Keratinocyte (primary cell): ENCODE data around the gene CA12. TPM values are rescaled to one million over a fixed set of nuclear protein-coding genes. Genes with fewer than 3 reads are reported as not detected.
A peak's percentile ranks its signal among the peaks of the same experiment; 100 is the strongest.

Experiments
- DNase-seq: peaks from one replicate; pipeline ENCODE4 v3.0.0-alpha.2; 2011; ENCODE audit warnings: low read depth, missing footprints, low spot score
- FAIRE-seq: peaks from 2 replicates; lab custom pipeline; 2011; peaks lifted over from hg19 to GRCh38; lab: Jason Lieb, UNC
- H2AFZ ChIP-seq: 2 replicates; pipeline ENCODE4 v1.6.0; 2012; ENCODE audit warnings: low read length, control low read depth, inconsistent platforms; ENCODE audit not compliant: control insufficient read depth
- H3K27ac ChIP-seq: 2 replicates; pipeline ENCODE4 v1.5.1; 2011; ENCODE audit warnings: low read length; ENCODE audit not compliant: control insufficient read depth, insufficient read depth
- H3K27me3 ChIP-seq: 3 replicates; pipeline ENCODE4 v1.6.0; 2011; ENCODE audit warnings: low read length; ENCODE audit not compliant: control insufficient read depth, insufficient read depth; ENCODE audit errors: extremely low read depth
- H3K36me3 ChIP-seq, 2 experiments: 2 replicates in 1 of 2; 3 replicates in 1 of 2; pipeline ENCODE4 v1.5.1; 2011; ENCODE audit warnings: low read length in 2 of 2, mild to moderate bottlenecking in 1 of 2; ENCODE audit not compliant: control insufficient read depth in 2 of 2, insufficient read depth in 2 of 2; ENCODE audit errors: extremely low read depth in 1 of 2
- H3K4me1 ChIP-seq: 3 replicates; pipeline ENCODE4 v1.5.1; 2011; ENCODE audit warnings: low read length; ENCODE audit not compliant: control insufficient read depth, insufficient read depth; ENCODE audit errors: extremely low read depth
- H3K4me2 ChIP-seq: 3 replicates; pipeline ENCODE4 v1.6.0; 2011; ENCODE audit warnings: low read depth, low read length; ENCODE audit not compliant: control insufficient read depth, insufficient read depth; ENCODE audit errors: extremely low read depth
- H3K4me3 ChIP-seq, 3 experiments: fragments of 200-600 bp in 1 of 3; sonication (generic) in 1 of 3; 2 replicates in 2 of 3; 3 replicates in 1 of 3; pipeline ENCODE4 v1.5.1; 2011 to 2016; ENCODE audit warnings: low read length in 3 of 3, mild to moderate bottlenecking in 3 of 3, control low read depth in 2 of 3, inconsistent platforms in 1 of 3, low read depth in 1 of 3, mixed read lengths in 1 of 3, mixed run types in 1 of 3, moderate library complexity in 1 of 3; ENCODE audit not compliant: control insufficient read depth in 2 of 3, insufficient read depth in 2 of 3; ENCODE audit errors: extremely low read depth in 1 of 3
- H3K79me2 ChIP-seq: 2 replicates; pipeline ENCODE4 v1.6.0; 2012; ENCODE audit warnings: low read length; ENCODE audit not compliant: control insufficient read depth, insufficient read depth
- H3K9ac ChIP-seq: 3 replicates; pipeline ENCODE4 v1.6.0; 2011; ENCODE audit warnings: low read length; ENCODE audit not compliant: control insufficient read depth, insufficient read depth; ENCODE audit errors: extremely low read depth
- H3K9me1 ChIP-seq: 3 replicates; pipeline ENCODE4 v1.6.0; 2011; ENCODE audit warnings: low read length; ENCODE audit not compliant: control insufficient read depth, insufficient read depth; ENCODE audit errors: extremely low read depth
- H3K9me3 ChIP-seq: 2 replicates; pipeline ENCODE4 v1.5.1; 2012; ENCODE audit warnings: low read depth, low read length; ENCODE audit not compliant: control insufficient read depth
- H4K20me1 ChIP-seq: 3 replicates; pipeline ENCODE4 v1.6.0; 2011; ENCODE audit warnings: low read length; ENCODE audit not compliant: control insufficient read depth, insufficient read depth; ENCODE audit errors: extremely low read depth
- EZH2 ChIP-seq: IDR thresholded peaks from one replicate; pipeline ENCODE4 v1.6.1; 2012; ENCODE audit warnings: inconsistent platforms, mild to moderate bottlenecking, low read length, moderate library complexity
- dilution Hi-C: fragments of 300-500 bp; cut with MboI; formaldehyde crosslinking; loops from one replicate; pipeline ENCODE4 v1.7.0; 2020; ENCODE audit warnings: low sequenced_read_pairs; ENCODE audit not compliant: extremely low pct_ligation_motif_present
- polyA plus RNA-seq, 5 experiments: library from polyadenylated mRNA; depleted of rRNA in 3 of 5; stranded (reverse) in 3 of 5; stranded (forward) in 1 of 5; unstranded in 1 of 5; fragments of >200 nt; gene quantifications; 1 replicate in 1 of 5; 2 replicates in 3 of 5; 3 replicates in 1 of 5; pipeline versions ENCODE4 v1.2.1 to v1.2.3, GENCODE V29; 2011 to 2012; ENCODE audit warnings: missing spikeins in 2 of 5, low read depth in 1 of 5, low replicate concordance in 1 of 5
- TF ChIP-seq, protein P1 (sequence below), 3 experiments: IDR thresholded peaks in 1 of 3; conservative IDR thresholded peaks in 1 of 3; optimal IDR thresholded peaks in 1 of 3; 2 replicates in 2 of 3; 3 replicates in 1 of 3; pipeline versions ENCODE3 to v1.5.1; 2011; ENCODE audit warnings: low read length in 3 of 3, mild to moderate bottlenecking in 3 of 3, moderate library complexity in 2 of 3, control low read depth in 1 of 3, inconsistent platforms in 1 of 3; ENCODE audit not compliant: insufficient read depth in 2 of 3; ENCODE audit errors: extremely low read depth in 1 of 3

The CA12 gene
- polyA plus RNA-seq, 1 donor (not counting 4 experiments of a cell fraction or from before 2014, with no cell fraction given), result 158 TPM

DNA sequence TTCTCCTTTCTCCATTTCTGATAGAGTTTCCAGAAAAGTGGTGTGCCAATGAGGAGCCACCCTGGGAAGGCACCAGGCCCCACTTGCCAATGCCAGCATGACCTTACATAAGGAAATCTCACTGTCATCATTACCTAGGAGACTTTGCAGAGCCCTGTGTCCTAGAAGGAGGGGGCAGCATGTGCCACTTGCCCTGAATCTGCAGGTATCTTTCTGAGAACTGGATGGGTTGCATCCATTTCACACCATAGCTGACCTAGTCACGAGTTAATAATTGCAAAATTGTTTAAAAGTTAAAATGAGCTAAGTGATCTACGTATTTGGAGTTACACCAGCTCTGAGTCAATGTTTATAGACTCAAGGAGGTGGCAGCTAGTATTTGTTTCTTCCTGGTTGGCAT is 14.3 kb downstream of the CA12 start:
- no peaks in the 10 kb centered on the region for H3K9me3 ChIP-seq
- FAIRE-seq (peak; percentile 13), DNase-seq (no peak)
- no peaks in the 10 kb centered on the region for H3K79me2 ChIP-seq
- H3K4me2 ChIP-seq, result peak overlapping the region; percentile 17
- no peak overlapping the region for H2AFZ ChIP-seq
- dilution Hi-C loops, result no loop called here
- H3K27me3 ChIP-seq, result no peaks in the 10 kb centered on the region
- no peaks in the 10 kb centered on the region for H4K20me1 ChIP-seq
- no peaks in the 10 kb centered on the region for H3K9me1 ChIP-seq
- peaks cover 46% of the 10 kb centered on the region for H3K4me1 ChIP-seq
- peaks cover 13 to 22% of the 10 kb centered on the region in 2 experiments for H3K36me3 ChIP-seq
- peak overlapping the region; percentile 50 for H3K27ac ChIP-seq
- no peak overlapping the region for H3K4me3 ChIP-seq
- no peak overlapping the region for H3K9ac ChIP-seq
- TF ChIP-seq, protein P1, sequence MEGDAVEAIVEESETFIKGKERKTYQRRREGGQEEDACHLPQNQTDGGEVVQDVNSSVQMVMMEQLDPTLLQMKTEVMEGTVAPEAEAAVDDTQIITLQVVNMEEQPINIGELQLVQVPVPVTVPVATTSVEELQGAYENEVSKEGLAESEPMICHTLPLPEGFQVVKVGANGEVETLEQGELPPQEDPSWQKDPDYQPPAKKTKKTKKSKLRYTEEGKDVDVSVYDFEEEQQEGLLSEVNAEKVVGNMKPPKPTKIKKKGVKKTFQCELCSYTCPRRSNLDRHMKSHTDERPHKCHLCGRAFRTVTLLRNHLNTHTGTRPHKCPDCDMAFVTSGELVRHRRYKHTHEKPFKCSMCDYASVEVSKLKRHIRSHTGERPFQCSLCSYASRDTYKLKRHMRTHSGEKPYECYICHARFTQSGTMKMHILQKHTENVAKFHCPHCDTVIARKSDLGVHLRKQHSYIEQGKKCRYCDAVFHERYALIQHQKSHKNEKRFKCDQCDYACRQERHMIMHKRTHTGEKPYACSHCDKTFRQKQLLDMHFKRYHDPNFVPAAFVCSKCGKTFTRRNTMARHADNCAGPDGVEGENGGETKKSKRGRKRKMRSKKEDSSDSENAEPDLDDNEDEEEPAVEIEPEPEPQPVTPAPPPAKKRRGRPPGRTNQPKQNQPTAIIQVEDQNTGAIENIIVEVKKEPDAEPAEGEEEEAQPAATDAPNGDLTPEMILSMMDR (optimal IDR thresholded peaks at IDR 0.05 in 1 of 3, IDR thresholded peaks at IDR 0.05 in 1 of 3, conservative IDR thresholded peaks at IDR 0.05 in 1 of 3; ENCODE audit: extremely low read depth in 1 of 3, insufficient read depth in 2 of 3, low read length in 3 of 3), result no peak
- TF ChIP-seq EZH2, result no peak

GRCh38 chr15:63366451-63366850 is 15.2 kb downstream of the CA12 start:
- no peak overlapping the region for H3K27ac ChIP-seq
- no peak overlapping the region for H3K9ac ChIP-seq
- DNase-seq (no peak), FAIRE-seq (no peak)
- H3K9me1 ChIP-seq, result no peaks in the 10 kb centered on the region
- H3K4me2 ChIP-seq, result no peak overlapping the region
- dilution Hi-C loops, result no loop called here
- H3K9me3 ChIP-seq, result no peaks in the 10 kb centered on the region
- H4K20me1 ChIP-seq, result no peaks in the 10 kb centered on the region
- H3K79me2 ChIP-seq, result no peaks in the 10 kb centered on the region
- TF ChIP-seq, protein P1 (optimal IDR thresholded peaks at IDR 0.05 in 1 of 3, IDR thresholded peaks at IDR 0.05 in 1 of 3, conservative IDR thresholded peaks at IDR 0.05 in 1 of 3; ENCODE audit: extremely low read depth in 1 of 3, insufficient read depth in 2 of 3, low read length in 3 of 3), result no peak
- TF ChIP-seq EZH2, result no peak
- H3K4me1 ChIP-seq, result peaks cover 37% of the 10 kb centered on the region
- H3K27me3 ChIP-seq, result no peaks in the 10 kb centered on the region
- H3K36me3 ChIP-seq, result peaks cover 9 to 25% of the 10 kb centered on the region in 2 experiments
- no peak overlapping the region for H2AFZ ChIP-seq
- no peak overlapping the region for H3K4me3 ChIP-seq
